Uterus (tissue), 4 donors: ENCODE measurements around the gene AADAC. TPM values are rescaled to one million over a fixed set of nuclear protein-coding genes. Genes with fewer than 3 reads are reported as not detected.

Experiments used
- DNase-seq, 2 donors: peaks; one replicate each; pipeline ENCODE4 v3.0.0-alpha.2; 2019 to 2020
- H3K27ac ChIP-seq, 2 donors: fragments of 200-600 bp; sonication (generic); 1 replicate in 1 of 2; 2 replicates in 1 of 2; pipeline ENCODE4 v1.5.1; 2016 to 2018
- H3K27me3 ChIP-seq, 2 donors: fragments of 200-600 bp; sonication (generic); one replicate each; pipeline ENCODE4 v1.5.1; 2018 to 2019; ENCODE audit warnings: control low read depth in 1 of 2
- H3K36me3 ChIP-seq, 2 donors: fragments of 200-600 bp; sonication (generic); one replicate each; pipeline ENCODE4 v1.5.1; 2019; ENCODE audit warnings: control low read depth in 1 of 2
- H3K4me1 ChIP-seq, 2 donors: fragments of 200-600 bp; sonication (generic); one replicate each; pipeline ENCODE4 v1.5.1; 2018 to 2019; ENCODE audit warnings: control low read depth in 1 of 2
- H3K4me3 ChIP-seq, 2 donors: fragments of 200-600 bp; sonication (generic); 1 replicate in 1 of 2; 2 replicates in 1 of 2; pipeline ENCODE4 v1.5.1; 2018 to 2019; ENCODE audit warnings: mild to moderate bottlenecking in 1 of 2
- H3K9me3 ChIP-seq, 2 donors: fragments of 200-600 bp; sonication (generic); one replicate each; pipeline ENCODE4 v1.5.1; 2019; ENCODE audit warnings: control low read depth in 1 of 2
- CTCF ChIP-seq, 4 experiments: fragments of 200-600 bp in 2 of 4; fragments of 450-650 bp in 2 of 4; sonication (generic) in 2 of 4; IDR thresholded peaks; one replicate each; pipeline ENCODE4 v1.5.1; 2016 to 2019; ENCODE audit warnings: antibody characterized with exemption in 4 of 4, mild to moderate bottlenecking in 2 of 4, moderate library complexity in 1 of 4
- POLR2A ChIP-seq, 2 donors: fragments of 450-650 bp; IDR thresholded peaks; one replicate each; pipeline ENCODE4 v1.6.1; 2016; ENCODE audit warnings: antibody characterized with exemption in 2 of 2, mild to moderate bottlenecking in 1 of 2, moderate library complexity in 1 of 2
- intact Hi-C: fragments of 100-400 bp; cut with DNase I; formaldehyde crosslinking; loops from one replicate; pipeline ENCODE4 v1.15.1; 2023; ENCODE audit warnings: low total_unique reads
- total RNA-seq, 4 donors: library from RNA; depleted of rRNA in 3 of 4; stranded (reverse); fragments of >200 nt in 3 of 4; gene quantifications; one replicate each; pipeline versions ENCODE4 v1.1.0 to v1.2.4, GENCODE V29; 2014 to 2023
- donor health status: DM: yes; HTN: yes; CAD: no.

The AADAC gene
- total RNA-seq, 4 donors from 2014 or later = 0.35 TPM; not detected in 3

DNA sequence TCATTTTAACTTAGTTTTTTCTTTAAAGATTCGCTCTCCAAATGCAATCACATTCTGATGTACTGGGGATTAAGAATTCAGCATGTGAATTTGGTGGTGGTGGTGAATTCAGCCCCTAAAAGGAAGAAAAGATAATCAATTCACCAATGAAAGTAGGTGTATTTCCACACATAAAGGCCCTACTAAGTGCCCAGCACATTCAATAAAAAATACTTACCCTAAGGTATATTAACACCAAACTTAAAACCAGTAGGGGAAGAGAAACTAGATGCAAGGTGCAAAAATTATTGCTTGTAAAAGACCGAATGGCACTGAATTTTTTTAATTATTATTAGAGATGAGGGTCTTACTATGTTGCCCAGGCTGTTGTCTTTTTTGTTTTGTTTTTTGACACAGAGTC is 42.7 kb downstream of the AADAC start:
- Histone ChIP-seq H3K36me3 (no peaks in the 10 kb centered on the region), H3K4me1 (no peaks in the 10 kb centered on the region), H3K27me3 (no peaks in the 10 kb centered on the region), H3K9me3 (no peaks in the 10 kb centered on the region), H3K4me3 (no peak overlapping the region), H3K27ac (no peak overlapping the region)
- no peak for DNase-seq
- TF ChIP-seq POLR2A (IDR thresholded peaks at IDR 0.05) (no peak), CTCF (IDR thresholded peaks at IDR 0.05) (no peak)
- intact Hi-C loops = no loop called here

DNA sequence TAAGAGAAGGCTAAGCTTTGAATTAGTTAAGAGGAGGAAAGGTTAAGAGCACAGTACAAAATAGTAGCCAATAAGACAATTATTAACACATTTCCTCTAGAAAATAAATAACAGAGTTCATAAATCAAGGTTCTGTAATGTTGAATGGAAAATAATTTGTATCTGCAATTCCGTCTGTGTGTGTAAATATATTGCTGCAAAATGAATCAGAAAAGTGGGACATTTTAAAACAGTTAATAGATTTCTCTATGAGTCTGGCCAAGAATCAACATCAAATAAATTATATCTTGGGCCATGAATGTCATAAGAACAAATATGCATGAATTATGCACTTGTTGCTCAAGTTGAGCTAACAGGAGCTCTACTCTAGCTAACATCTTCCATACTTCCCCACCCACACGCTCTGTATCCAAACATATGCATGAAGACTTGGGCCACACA is 45.3 kb downstream of the AADAC start:
- Histone ChIP-seq H3K4me3 (no peak overlapping the region), H3K9me3 (no peaks in the 10 kb centered on the region), H3K4me1 (no peaks in the 10 kb centered on the region), H3K27me3 (no peaks in the 10 kb centered on the region), H3K27ac (no peak overlapping the region), H3K36me3 (no peaks in the 10 kb centered on the region)
- TF ChIP-seq CTCF (IDR thresholded peaks at IDR 0.05) (no peak), POLR2A (IDR thresholded peaks at IDR 0.05) (no peak)
- intact Hi-C loops = no loop called here
- no peak for DNase-seq

- no peaks in the 10 kb centered on the region for H3K36me3 ChIP-seq
- no peaks in the 10 kb centered on the region for H3K4me1 ChIP-seq
- H3K27ac ChIP-seq = no peak overlapping the region
- H3K9me3 ChIP-seq = no peaks in the 10 kb centered on the region
- H3K4me3 ChIP-seq = no peak overlapping the region
- H3K27me3 ChIP-seq = no peaks in the 10 kb centered on the region
- DNase-seq = no peak
- TF ChIP-seq CTCF (IDR thresholded peaks at IDR 0.05) (no peak), POLR2A (IDR thresholded peaks at IDR 0.05) (no peak)
- intact Hi-C loops = no loop called here
Observed at GRCh38 chr3:151859905-151860304, 46.0 kb downstream of the AADAC start.

DNA sequence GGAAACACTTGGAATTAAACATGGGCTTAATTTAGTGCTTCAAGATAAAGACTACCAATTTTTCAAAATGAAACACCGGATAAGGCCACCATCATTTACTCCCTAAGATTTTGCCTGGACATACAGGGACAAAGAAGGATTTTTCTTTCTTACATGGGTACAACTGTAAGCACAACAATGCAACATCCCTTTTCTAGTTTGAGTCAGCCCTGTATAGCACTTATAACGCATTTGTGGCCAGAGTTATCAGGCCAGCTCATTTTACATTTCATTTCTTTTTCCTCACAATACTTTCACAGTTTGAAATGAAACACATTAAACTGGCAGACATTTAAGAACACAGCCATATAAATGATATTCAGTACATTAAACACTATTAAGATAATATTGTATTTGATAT is 49.7 kb downstream of the AADAC start:
- Histone ChIP-seq H3K4me1 (no peaks in the 10 kb centered on the region), H3K9me3 (no peaks in the 10 kb centered on the region), H3K27me3 (no peaks in the 10 kb centered on the region), H3K27ac (peak overlapping the region in 1 of 2 donors; percentile 33), H3K36me3 (no peaks in the 10 kb centered on the region), H3K4me3 (no peak overlapping the region)
- intact Hi-C loops = no loop called here
- DNase-seq = no peak
- TF ChIP-seq POLR2A (IDR thresholded peaks at IDR 0.05) (no peak), CTCF (IDR thresholded peaks at IDR 0.05) (no peak)

GRCh38 chr3:151864423-151865101 is 50.6 kb downstream of the AADAC start:
- DNase-seq = no peak

More at GRCh38 chr3:151864423-151865101, 50.6 kb downstream of the AADAC start:
- H3K27ac ChIP-seq = peak overlapping the region in 1 of 2 donors; percentile 58
- H3K9me3 ChIP-seq = no peaks in the 10 kb centered on the region
- intact Hi-C loops = no loop called here
- TF ChIP-seq POLR2A (IDR thresholded peaks at IDR 0.05) = no peak
- no peak for TF ChIP-seq CTCF (IDR thresholded peaks at IDR 0.05)
- H3K4me3 ChIP-seq = no peak overlapping the region
- H3K4me1 ChIP-seq = no peaks in the 10 kb centered on the region
- H3K36me3 ChIP-seq = no peaks in the 10 kb centered on the region
- no peaks in the 10 kb centered on the region for H3K27me3 ChIP-seq
